SU-DHL-6 (cell line): ENCODE data around the gene SHROOM2.

ENCODE experiments used
- H2AFZ ChIP-seq: fragments of 200-600 bp; sonication (generic); 2 replicates; pipeline ENCODE4 v1.6.1; 2014; ENCODE audit warnings: low read depth, mild to moderate bottlenecking, moderate library complexity, mixed read lengths, antibody characterized with exemption, low read length; ENCODE audit not compliant: severe bottlenecking
- H3F3A ChIP-seq: fragments of 200-600 bp; shearing (Covaris generic); 2 replicates; pipeline ENCODE4 v1.6.0; 2016; ENCODE audit warnings: antibody characterized with exemption, mild to moderate bottlenecking; ENCODE audit not compliant: insufficient read depth
- H3K27ac ChIP-seq: fragments of 200-600 bp; sonication (generic); 2 replicates; pipeline ENCODE4 v1.5.1; 2016; ENCODE audit warnings: low read depth, mild to moderate bottlenecking, low read length, moderate library complexity, mixed read lengths
- H3K27me3 ChIP-seq: fragments of 200-600 bp; sonication (generic), shearing (Covaris generic); 2 replicates; pipeline ENCODE4 v1.6.0; 2014; ENCODE audit warnings: mild to moderate bottlenecking, low read length
- H3K36me3 ChIP-seq: fragments of 200-600 bp; sonication (generic); 2 replicates; pipeline ENCODE4 v1.6.1; 2014; ENCODE audit warnings: mild to moderate bottlenecking, low read length, mixed read lengths
- H3K4me2 ChIP-seq: fragments of 300-600, 200-600 bp; shearing (Covaris generic), sonication (generic); 2 replicates; pipeline ENCODE4 v1.6.0; 2014; ENCODE audit warnings: low read length, low read depth, mild to moderate bottlenecking; ENCODE audit not compliant: poor library complexity, severe bottlenecking
- H3K4me3 ChIP-seq: fragments of 200-600 bp; sonication (generic); 2 replicates; pipeline ENCODE4 v1.5.1; 2014; ENCODE audit warnings: antibody characterized with exemption, low read length, mild to moderate bottlenecking, mixed read lengths; ENCODE audit not compliant: insufficient read depth, poor library complexity, severe bottlenecking
- H3K79me2 ChIP-seq: fragments of 200-600 bp; sonication (generic); 2 replicates; pipeline ENCODE4 v1.6.1; 2014; ENCODE audit warnings: mild to moderate bottlenecking, low read length, moderate library complexity; ENCODE audit not compliant: insufficient read depth
- H3K9ac ChIP-seq: fragments of 200-600 bp; sonication (generic); 2 replicates; pipeline ENCODE4 v1.7.0; 2014; ENCODE audit warnings: mild to moderate bottlenecking, low read length
- H3K9me2 ChIP-seq: fragments of 200-600 bp; sonication (generic); replicated peaks from 2 replicates; pipeline ENCODE4 v1.6.1; 2014; ENCODE audit warnings: low read length; ENCODE audit not compliant: insufficient read depth
- H3K9me3 ChIP-seq: fragments of 200-600 bp; sonication (generic); 2 replicates; pipeline ENCODE4 v1.6.1; 2014; ENCODE audit warnings: low read length, mixed read lengths; ENCODE audit not compliant: insufficient read depth
- H4K20me1 ChIP-seq: fragments of 200-600 bp; sonication (generic); 2 replicates; pipeline ENCODE4 v1.6.1; 2014; ENCODE audit warnings: low read depth, mild to moderate bottlenecking, antibody characterized with exemption, low read length, moderate library complexity, mixed read lengths
- CTCF ChIP-seq: fragments of 200-600 bp; sonication (generic); IDR thresholded peaks from one replicate; pipeline ENCODE4 v1.5.1; 2017; ENCODE audit warnings: antibody characterized with exemption, mild to moderate bottlenecking, low read length, moderate library complexity; ENCODE audit not compliant: insufficient read depth, poor library complexity, severe bottlenecking
- EZH2phosphoT487 ChIP-seq: fragments of 200-600 bp; sonication (generic), shearing (Covaris generic); conservative IDR thresholded peaks from 2 replicates; pipeline ENCODE4 v1.6.1; 2018; ENCODE audit warnings: mild to moderate bottlenecking, antibody characterized with exemption, low read length, moderate library complexity, mixed read lengths

Gene SHROOM2

DNA sequence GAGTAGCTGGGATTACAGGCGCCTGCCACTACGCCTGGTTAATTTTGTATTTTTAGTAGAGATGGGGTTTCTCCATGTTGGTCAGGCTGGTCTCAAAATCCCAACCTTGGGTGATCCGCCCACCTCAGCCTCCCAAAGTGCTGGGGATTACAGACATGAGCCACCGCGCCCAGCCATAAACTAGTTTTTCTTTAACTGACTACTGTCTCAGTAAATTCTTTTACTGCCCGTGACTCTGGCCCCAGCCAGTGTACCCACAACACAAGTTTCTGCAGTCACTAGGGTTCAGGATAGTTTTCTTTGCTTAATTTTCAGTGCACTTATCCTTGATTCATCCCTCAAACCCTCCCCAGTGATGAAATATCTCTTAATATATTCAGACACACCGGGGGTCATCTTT lies 8.3 kb downstream of the SHROOM2 start:
- H3K4me2 ChIP-seq = no peak overlapping the region
- no peak for TF ChIP-seq CTCF
- no peaks in the 10 kb centered on the region for H3K36me3 ChIP-seq
- H3K9me3 ChIP-seq = no peaks in the 10 kb centered on the region
- no peaks in the 10 kb centered on the region for H3K9me2 ChIP-seq
- H2AFZ ChIP-seq = no peak overlapping the region
- no peak overlapping the region for H3K27ac ChIP-seq
- H4K20me1 ChIP-seq = no peaks in the 10 kb centered on the region
- no peaks in the 10 kb centered on the region for H3K79me2 ChIP-seq
- H3K9ac ChIP-seq = no peak overlapping the region
- H3K27me3 ChIP-seq = no peaks in the 10 kb centered on the region
- H3F3A ChIP-seq = no peaks in the 10 kb centered on the region
- H3K4me3 ChIP-seq = no peak overlapping the region

GRCh38 chrX:9797384-9798360 lies 11.4 kb downstream of the SHROOM2 start:
- Histone ChIP-seq H4K20me1 (no peaks in the 10 kb centered on the region), H3K4me3 (no peak overlapping the region)

DNA sequence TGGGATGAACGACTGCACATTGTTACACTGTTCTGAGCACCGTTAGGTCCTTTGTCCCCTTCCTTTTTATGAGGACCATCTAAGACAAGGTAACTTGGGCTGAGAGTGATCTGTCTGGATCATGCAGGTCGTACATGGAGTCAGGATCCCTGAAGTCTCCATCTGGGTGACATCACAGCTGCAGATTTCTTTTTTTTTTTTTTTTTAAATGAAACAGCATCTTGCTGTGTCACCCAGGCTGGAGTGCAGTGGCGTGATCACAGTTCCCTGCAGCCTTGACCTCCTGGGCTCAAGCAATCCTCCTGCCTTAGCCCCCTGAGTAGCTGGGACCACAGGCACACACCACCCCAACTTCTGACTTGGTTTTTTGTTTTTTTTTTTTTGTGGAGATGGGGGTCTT lies 16.5 kb downstream of the SHROOM2 start:
- Histone ChIP-seq H3K27ac (no peak overlapping the region), H3K27me3 (no peaks in the 10 kb centered on the region), H4K20me1 (no peaks in the 10 kb centered on the region), H3K4me2 (no peak overlapping the region), H3K9me3 (no peaks in the 10 kb centered on the region), H3K79me2 (no peaks in the 10 kb centered on the region), H2AFZ (no peak overlapping the region), H3F3A (no peaks in the 10 kb centered on the region), H3K9ac (no peak overlapping the region), H3K4me3 (no peak overlapping the region), H3K36me3 (no peaks in the 10 kb centered on the region), H3K9me2 (no peaks in the 10 kb centered on the region)
- no peak for TF ChIP-seq EZH2phosphoT487
- no peak for TF ChIP-seq CTCF

More at GRCh38 chrX:9797384-9798360, 11.4 kb downstream of the SHROOM2 start:
- H3K9ac ChIP-seq = no peak overlapping the region
- H2AFZ ChIP-seq = no peak overlapping the region
- H3K4me2 ChIP-seq = no peak overlapping the region
- no peaks in the 10 kb centered on the region for H3F3A ChIP-seq
- H3K27ac ChIP-seq = no peak overlapping the region
- H3K9me3 ChIP-seq = no peaks in the 10 kb centered on the region
- TF ChIP-seq CTCF = no peak
- H3K27me3 ChIP-seq = no peaks in the 10 kb centered on the region
- no peaks in the 10 kb centered on the region for H3K79me2 ChIP-seq
- H3K9me2 ChIP-seq = no peaks in the 10 kb centered on the region
- H3K36me3 ChIP-seq = no peaks in the 10 kb centered on the region
